Heart left ventricle (tissue), 16 donors: Measurements from ENCODE around the gene TMEM89. TPM values are rescaled to one million over a fixed set of nuclear protein-coding genes. Genes with fewer than 3 reads are reported as not detected.

Experiments used
- ATAC-seq, 4 donors: fragments of 200-7000 bp; cut with Tn5 transposase; one replicate each; pipeline ENCODE4 v1.9.1; 2020 to 2022; ENCODE audit warnings: moderate library complexity in 4 of 4, mild to moderate bottlenecking in 3 of 4, moderate number of reproducible peaks in 1 of 4
- DNase-seq, 5 donors: peaks; one replicate each; pipeline ENCODE4 v3.0.0-alpha.2; 2020
- H3K27ac ChIP-seq, 12 donors: fragments of 200-600 bp; sonication (generic) in 4 of 12; one replicate each; pipeline versions ENCODE4 v1.5.0 to v1.8.0; 2016 to 2022; ENCODE audit warnings: mild to moderate bottlenecking in 2 of 12
- H3K27me3 ChIP-seq, 9 donors: fragments of 200-600 bp; sonication (generic) in 2 of 9; one replicate each; pipeline versions ENCODE4 v1.5.1 to v1.8.0; 2016 to 2022; ENCODE audit warnings: mild to moderate bottlenecking in 3 of 9
- H3K36me3 ChIP-seq, 9 donors: fragments of 200-600 bp; sonication (generic) in 2 of 9; one replicate each; pipeline versions ENCODE4 v1.5.0 to v1.8.0; 2018 to 2022; ENCODE audit warnings: mild to moderate bottlenecking in 2 of 9
- H3K4me1 ChIP-seq, 12 donors: fragments of 200-600 bp; sonication (generic) in 4 of 12; one replicate each; pipeline versions ENCODE4 v1.5.0 to v1.8.0; 2016 to 2022; ENCODE audit warnings: mild to moderate bottlenecking in 3 of 12
- H3K4me3 ChIP-seq, 12 donors: fragments of 200-600 bp; sonication (generic) in 4 of 12; one replicate each; pipeline versions ENCODE4 v1.5.0 to v1.8.0; 2017 to 2022; ENCODE audit warnings: mild to moderate bottlenecking in 9 of 12, moderate library complexity in 4 of 12
- H3K9me3 ChIP-seq, 12 donors: fragments of 200-600 bp; sonication (generic) in 4 of 12; one replicate each; pipeline versions ENCODE4 v1.5.0 to v1.8.0; 2016 to 2022; ENCODE audit warnings: mild to moderate bottlenecking in 1 of 12
- CTCF ChIP-seq, 12 donors: fragments of 200-600 bp; sonication (generic) in 4 of 12; IDR thresholded peaks; one replicate each; pipeline versions ENCODE4 v1.5.0 to v1.8.0; 2018 to 2022; ENCODE audit warnings: antibody characterized with exemption in 12 of 12, mild to moderate bottlenecking in 5 of 12
- POLR2A ChIP-seq, 2 donors: fragments of 450-650 bp; IDR thresholded peaks; one replicate each; pipeline ENCODE4 v1.6.1; 2017; ENCODE audit warnings: antibody characterized with exemption in 2 of 2, mild to moderate bottlenecking in 2 of 2, moderate library complexity in 2 of 2
- WGBS, 4 donors: extraction: QIAGEN DNeasy Blood & Tissue Kit in 2 of 4; methylation state at CpG; one replicate each; pipeline versions ENCODE4 v1.1.5 to v1.1.7; 2013 to 2018; 5-methylcytosine and 5-hydroxymethylcytosine counted together
- intact Hi-C, 10 donors: fragments of 100-400 bp; cut with DNase I; formaldehyde crosslinking; loops; one replicate each; pipeline versions ENCODE4 v1.11.1 to v1.14.2; 2022
- polyA plus RNA-seq, 2 donors: library from polyadenylated mRNA; stranded (reverse); fragments of 200-250 nt; gene quantifications; one replicate each; pipeline ENCODE4 v1.2.3, GENCODE V29; 2013
- total RNA-seq, 9 donors: library from RNA; depleted of rRNA in 2 of 9; stranded (reverse); fragments of >200 nt in 2 of 9; fragmentation: NEBNext Ultra II Directional in 3 of 9; extraction: Animal tissue kit (Norgen Biotek cat#: 25700) in 3 of 9; gene quantifications; one replicate each; pipeline versions ENCODE4 v1.1.0 to v1.2.4, GENCODE V29; 2016 to 2023
- donor health status: ischemic (EF 13 %, LVEDD 7.1; RV severe dilation, severe dysfunction).
- donor health status: healthy with polysubstance abuse.
- donor health status: DM: no; HTN: yes; CAD: no.
- donor health status: DM: no; HTN: no; CAD: no.
- donor health status: ischemic (EF 25% LVEDD 6.9; RV normal size, moderate dysfunction).
- donor health status: ischemic (EF 25% LVEDD 5.7; RV mildly dilated, moderate dysfunction).
- donor health status: healthy.
- donor health status: DM: yes; HTN: yes; CAD: no.
- donor health status: ischemic (EF 35%, LVEDD 5.7; RV mildly dilated, moderate dysfunction).
- donor health status: nonischemic (EF 11% LVEDD 7.7; RV severe dilation, severe dysfunction).
- donor health status: DM: yes; HTN: yes; CAD: no.
- donor health status: PGD.
- donor health status: ischemic (EF 29% LVEDD 5.4; RV normal size, mild dysfunction).
- donor health status: nonischemic (EF 23%, LVEDD 6.1; RV moderate dilation, normal function).

TMEM89 gene
- total and polyA plus RNA-seq, 11 donors, result not detected

- H3K36me3 ChIP-seq, result no peaks in the 10 kb centered on the region
- TF ChIP-seq POLR2A (IDR thresholded peaks at IDR 0.05) (no peak), CTCF (IDR thresholded peaks at IDR 0.05) (no peak)
- intact Hi-C loops, result no loop called here
- H3K4me1 ChIP-seq, result peaks cover 0 to 19% (median 11%) of the 10 kb centered on the region in 12 donors
- 94 to 95% (median 94%) methylated on average over 10 to 12 of the region's 12 CpGs for WGBS, 4 donors
- H3K27ac ChIP-seq, result no peak overlapping the region
- no peaks in the 10 kb centered on the region for H3K27me3 ChIP-seq
- DNase-seq (no peak), ATAC-seq (no peak)
- no peak overlapping the region for H3K4me3 ChIP-seq
- H3K9me3 ChIP-seq, result no peaks in the 10 kb centered on the region
Measured at GRCh38 chr3:48655063-48655462, 33.5 kb upstream of the TMEM89 start.

GRCh38 chr3:48652923-48653715, 31.6 kb upstream of the TMEM89 start:
- Histone ChIP-seq H3K27ac (no peak overlapping the region), H3K9me3 (no peaks in the 10 kb centered on the region), H3K4me1 (peaks cover 0 to 19% (median 11%) of the 10 kb centered on the region in 12 donors), H3K27me3 (no peaks in the 10 kb centered on the region), H3K4me3 (no peak overlapping the region), H3K36me3 (no peaks in the 10 kb centered on the region)
- ATAC-seq, result no peak
- intact Hi-C loops, result no loop called here
- WGBS, 4 donors, result 96 to 97% (median 96%) methylated on average over 14 to 15 of the region's 15 CpGs
- DNase-seq, result no peak
- TF ChIP-seq POLR2A (IDR thresholded peaks at IDR 0.05) (no peak), CTCF (IDR thresholded peaks at IDR 0.05) (no peak)

- 87 to 95% (median 91%) methylated on average over 2 to 11 of the region's 11 CpGs for WGBS, 4 donors
- DNase-seq, result no peak
- Histone ChIP-seq H3K4me3 (no peak overlapping the region), H3K36me3 (no peaks in the 10 kb centered on the region), H3K4me1 (peaks cover 0 to 15% (median 10%) of the 10 kb centered on the region in 12 donors), H3K27me3 (no peaks in the 10 kb centered on the region), H3K27ac (no peak overlapping the region), H3K9me3 (no peaks in the 10 kb centered on the region)
- TF ChIP-seq CTCF (IDR thresholded peaks at IDR 0.05) (no peak), POLR2A (IDR thresholded peaks at IDR 0.05) (no peak)
- intact Hi-C loops, result no loop called here
- no peak for ATAC-seq
Measured at GRCh38 chr3:48651771-48652170, 30.2 kb upstream of the TMEM89 start.

GRCh38 chr3:48650723-48651122, 29.2 kb upstream of the TMEM89 start:
- Histone ChIP-seq H3K27me3 (no peaks in the 10 kb centered on the region), H3K36me3 (no peaks in the 10 kb centered on the region), H3K4me1 (peaks cover 0 to 4% (median 2%) of the 10 kb centered on the region in 12 donors), H3K27ac (no peak overlapping the region), H3K4me3 (no peak overlapping the region), H3K9me3 (no peaks in the 10 kb centered on the region)
- intact Hi-C loops, result no loop called here
- DNase-seq, result no peak
- WGBS, 4 donors, result 88 to 94% (median 91%) methylated on average over 10 to 12 of the region's 12 CpGs
- ATAC-seq, result no peak
- no peak for TF ChIP-seq CTCF (IDR thresholded peaks at IDR 0.05)
